ENCODE results near the gene ACTL6A.

GRCh38 chr3:179531576-179531975 lies 31.1 kb upstream of the ACTL6A start:
- TF ChIP-seq SUZ12 (IDR thresholded peaks at IDR 0.05; ENCODE audit: extremely low read depth, insufficient read depth, insufficient read length) (no peak), YY1 (IDR thresholded peaks at IDR 0.05; ENCODE audit: insufficient read depth, insufficient read length) (no peak)
